GM19467 (cell line): Measurements from ENCODE around the gene KRTAP10-3.
"Not testable (repeated sequence)": the region's sequence is repeated elsewhere in the genome, so short reads cannot be mapped to it uniquely, and the experiment has no call there.

Experiments
- ATAC-seq: cut with Tn5 transposase; IDR thresholded peaks from one replicate; pipeline ENCODE4 v1.9.1; 2021; ENCODE audit warnings: mild to moderate bottlenecking, moderate library complexity; ENCODE audit not compliant: unreplicated experiment

Gene KRTAP10-3, protein sequence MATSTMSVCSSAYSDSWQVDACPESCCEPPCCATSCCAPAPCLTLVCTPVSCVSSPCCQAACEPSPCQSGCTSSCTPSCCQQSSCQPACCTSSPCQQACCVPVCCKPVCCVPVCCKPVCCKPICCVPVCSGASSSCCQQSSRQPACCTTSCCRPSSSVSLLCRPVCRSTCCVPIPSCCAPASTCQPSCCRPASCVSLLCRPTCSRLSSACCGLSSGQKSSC

DNA sequence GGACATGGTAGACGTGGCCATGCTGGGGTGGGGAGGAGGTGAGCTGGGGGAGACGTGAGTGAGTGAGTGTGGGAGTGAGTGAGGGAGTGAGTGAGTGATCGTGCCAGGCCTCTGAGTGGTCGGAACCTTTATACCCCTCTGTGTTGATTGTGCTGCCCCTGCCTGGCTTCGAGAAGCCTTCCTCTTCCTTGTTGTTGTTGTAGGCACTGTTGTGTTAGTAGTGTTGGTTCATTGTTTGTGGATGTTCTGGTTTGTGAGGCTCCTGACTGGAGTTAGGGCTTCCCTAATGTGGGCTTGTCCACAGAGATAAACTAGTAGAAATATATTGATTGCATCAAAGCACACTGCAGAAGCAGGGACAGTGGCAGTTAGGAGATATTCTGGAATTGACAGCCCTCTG, at the start of gene KRTAP10-3:
TSS of gene KRTAP10-3 (minus strand) at position 101 of the 400 bp plus-strand sequence. CDS start at position 21, 80 bp downstream.
- ATAC-seq, result no peak

DNA sequence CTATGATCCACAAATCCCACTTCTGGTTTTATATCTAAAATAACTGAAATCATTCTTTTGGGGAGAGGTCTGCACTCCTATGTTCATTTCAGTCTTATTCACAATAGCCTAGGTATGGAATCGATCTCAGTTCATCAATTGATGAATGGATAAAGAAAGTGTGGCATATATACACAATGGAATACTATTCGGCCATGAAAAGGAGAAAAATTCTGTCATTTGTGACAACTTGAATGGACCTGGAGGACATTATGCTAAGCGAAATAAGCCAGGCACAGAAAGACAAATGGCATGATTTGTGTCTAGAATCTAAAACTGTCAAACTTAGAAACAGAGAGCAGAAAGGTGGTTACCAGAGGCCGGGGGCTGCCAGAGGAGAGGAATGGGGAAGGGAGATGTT, 47.9 kb upstream of the KRTAP10-3 start:
- no peak for ATAC-seq

DNA sequence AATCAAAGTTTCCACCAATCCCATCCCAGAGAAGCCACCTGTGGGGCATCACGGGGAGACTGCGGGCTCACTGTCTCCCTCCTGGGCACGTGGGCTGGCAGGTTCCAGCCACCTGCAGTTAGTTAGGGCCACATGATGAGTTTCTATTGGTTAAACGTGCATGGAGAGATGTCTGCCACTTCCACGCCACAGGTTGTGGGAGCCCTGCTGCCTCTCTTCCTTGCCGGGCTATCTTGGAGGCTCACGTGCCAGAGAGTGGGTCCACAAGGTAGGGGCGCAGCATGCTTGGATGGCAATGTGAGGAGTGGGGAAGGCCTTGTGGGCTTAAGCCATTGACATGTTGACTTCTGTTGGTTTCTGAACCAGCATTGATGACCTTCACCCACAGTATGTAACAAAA, 45.3 kb upstream of the KRTAP10-3 start:
- no peak for ATAC-seq

DNA sequence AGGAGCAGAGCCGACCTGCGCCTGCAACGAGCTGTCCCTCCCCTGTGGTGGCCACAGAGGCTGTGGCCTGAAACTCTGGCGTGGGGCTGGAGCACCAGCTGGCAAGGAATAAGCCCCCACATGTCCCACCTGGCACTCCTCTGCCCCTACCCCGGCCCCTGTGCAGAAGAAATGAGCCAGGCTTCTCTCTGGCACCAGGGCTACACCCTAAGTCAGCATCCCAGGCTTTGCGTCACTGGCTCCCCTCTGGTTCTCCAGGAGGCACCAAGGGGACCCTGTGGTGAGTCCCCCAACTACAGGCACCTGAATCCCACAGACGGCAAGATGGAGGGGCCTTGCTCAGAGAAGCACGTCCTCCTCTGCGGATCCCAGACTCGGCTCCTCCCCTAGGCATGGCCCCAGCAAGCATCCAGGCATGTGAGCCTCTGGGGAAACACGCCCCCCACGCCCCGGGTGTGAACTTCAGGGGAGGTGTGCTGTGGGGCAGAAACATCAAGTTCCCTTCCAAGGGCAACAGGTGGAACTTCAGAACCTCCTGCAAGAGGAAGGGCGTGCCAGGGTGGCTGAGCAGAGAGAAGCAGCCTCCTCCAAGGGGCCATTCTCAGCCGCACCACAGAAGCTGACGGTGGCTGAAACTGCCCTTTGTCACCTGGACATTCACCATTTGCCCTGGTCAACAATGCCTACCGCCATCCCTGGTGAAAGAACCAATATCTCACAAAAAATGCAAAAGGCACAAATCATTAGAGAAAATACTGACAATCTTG, 44.7 kb upstream of the KRTAP10-3 start:
- no peak for ATAC-seq

DNA sequence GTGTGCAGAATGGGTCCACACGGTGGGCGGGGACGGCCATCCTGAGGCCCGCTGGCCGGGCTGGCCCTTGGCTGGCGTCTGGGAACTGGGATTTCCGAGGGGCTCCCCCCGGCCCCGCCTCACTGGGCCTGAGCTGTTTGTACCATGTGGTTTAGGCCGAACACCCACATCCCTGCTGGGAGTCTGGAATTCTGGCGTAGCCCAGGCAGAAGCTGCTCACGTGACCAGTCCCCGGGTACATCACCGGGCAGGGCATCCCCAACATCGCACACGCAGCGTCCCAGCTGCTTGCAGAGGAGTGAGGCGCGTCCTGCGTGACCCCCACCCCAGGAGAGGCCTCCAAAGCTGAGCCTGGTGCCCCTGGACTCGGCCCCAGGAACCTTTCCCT, 43.9 kb upstream of the KRTAP10-3 start:
- no peak for ATAC-seq

DNA sequence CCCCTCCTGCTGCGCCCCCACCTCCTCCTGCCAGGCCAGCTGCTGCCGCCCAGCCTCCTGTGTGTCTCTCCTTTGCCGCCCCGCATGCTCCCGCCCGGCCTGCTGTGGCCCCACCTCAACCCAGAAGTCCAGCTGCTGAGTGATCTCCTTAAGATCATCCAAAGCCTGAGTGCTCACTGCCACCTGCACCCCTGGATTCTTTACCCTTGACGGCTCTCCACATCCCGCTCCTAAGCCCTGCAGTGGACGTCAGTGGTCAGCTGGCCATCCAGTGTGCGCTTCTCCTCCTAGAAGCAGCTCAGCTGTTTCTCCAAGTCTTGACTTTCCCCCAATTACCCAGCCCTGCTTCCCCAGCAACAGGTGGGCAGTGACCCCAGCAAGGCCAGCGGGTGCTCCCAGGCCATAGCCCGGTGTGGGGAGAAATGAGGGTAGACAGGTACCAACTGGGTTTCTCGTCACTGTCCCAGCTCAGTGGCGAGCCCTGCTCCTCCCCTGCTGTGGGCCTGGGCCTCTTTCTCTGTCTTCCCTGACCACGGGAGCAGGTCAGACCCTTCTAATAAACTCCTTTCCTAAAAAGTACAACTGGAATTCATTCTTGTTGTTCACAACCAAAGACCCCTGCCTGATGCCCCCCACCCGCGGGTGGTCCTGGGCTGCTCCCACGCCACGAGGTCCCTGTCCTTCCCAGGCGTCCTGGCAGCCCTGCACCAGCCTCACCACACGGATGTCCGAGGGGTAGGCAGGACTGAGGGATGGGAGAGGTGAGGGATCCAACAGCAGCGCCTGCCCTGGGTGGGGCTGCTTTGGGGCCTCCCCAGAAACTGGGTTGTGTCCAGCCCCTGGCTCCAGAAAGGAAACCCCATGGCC, 43.2 kb upstream of the KRTAP10-3 start:
- ATAC-seq, result no peak

DNA sequence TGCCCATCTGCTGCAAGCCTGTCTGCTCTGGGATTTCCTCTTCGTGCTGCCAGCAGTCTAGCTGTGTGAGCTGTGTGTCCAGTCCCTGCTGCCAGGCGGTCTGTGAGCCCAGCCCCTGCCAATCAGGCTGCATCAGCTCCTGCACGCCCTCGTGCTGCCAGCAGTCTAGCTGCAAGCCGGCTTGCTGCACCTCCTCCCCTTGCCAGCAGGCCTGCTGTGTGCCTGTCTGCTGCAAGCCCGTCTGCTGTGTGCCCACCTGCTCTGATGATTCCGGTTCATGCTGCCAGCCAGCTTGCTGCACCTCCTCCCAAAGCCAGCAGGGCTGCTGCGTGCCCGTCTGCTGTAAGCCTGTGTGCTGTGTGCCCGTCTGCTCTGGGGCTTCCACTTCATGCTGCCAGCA, 42.5 kb upstream of the KRTAP10-3 start:
- not testable (repeated sequence) for ATAC-seq

DNA sequence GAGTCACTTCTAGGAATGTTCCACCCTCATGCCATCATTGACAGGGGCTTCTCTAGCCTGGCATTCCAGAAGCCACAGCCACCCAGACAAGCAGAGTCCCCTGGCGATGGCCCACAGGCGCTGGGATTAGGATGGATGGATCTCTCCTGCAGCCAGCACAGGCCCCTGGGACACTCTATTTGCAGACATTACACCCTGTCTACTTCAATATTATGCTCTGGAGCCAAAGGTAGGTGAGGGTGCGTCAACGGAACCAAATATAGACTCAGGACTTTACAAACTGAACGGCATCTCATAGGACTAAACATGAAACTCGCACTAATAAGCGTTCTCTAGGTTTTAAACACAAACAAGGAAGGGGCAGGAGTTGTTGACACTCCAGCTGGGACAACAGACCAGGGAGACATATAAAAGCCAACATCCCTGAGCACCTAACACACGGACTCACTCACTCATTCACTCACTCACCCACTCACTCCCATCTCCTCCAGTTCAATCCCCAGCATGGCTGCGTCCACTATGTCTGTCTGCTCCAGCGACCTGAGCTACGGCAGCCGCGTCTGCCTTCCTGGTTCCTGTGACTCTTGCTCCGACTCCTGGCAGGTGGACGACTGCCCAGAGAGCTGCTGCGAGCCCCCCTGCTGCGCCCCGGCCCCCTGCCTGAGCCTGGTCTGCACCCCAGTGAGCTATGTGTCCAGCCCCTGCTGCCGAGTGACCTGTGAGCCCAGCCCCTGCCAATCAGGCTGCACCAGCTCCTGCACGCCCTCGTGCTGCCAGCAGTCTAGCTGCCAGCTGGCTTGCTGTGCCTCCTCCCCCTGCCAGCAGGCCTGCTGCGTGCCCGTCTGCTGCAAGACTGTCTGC, 41.8 kb upstream of the KRTAP10-3 start, which contains the start of gene KRTAP10-7:
TSS of gene KRTAP10-7 (plus strand) at position 480 of the 861 bp plus-strand sequence. CDS start at position 505, 25 bp downstream.
- ATAC-seq, result not testable (repeated sequence)

DNA sequence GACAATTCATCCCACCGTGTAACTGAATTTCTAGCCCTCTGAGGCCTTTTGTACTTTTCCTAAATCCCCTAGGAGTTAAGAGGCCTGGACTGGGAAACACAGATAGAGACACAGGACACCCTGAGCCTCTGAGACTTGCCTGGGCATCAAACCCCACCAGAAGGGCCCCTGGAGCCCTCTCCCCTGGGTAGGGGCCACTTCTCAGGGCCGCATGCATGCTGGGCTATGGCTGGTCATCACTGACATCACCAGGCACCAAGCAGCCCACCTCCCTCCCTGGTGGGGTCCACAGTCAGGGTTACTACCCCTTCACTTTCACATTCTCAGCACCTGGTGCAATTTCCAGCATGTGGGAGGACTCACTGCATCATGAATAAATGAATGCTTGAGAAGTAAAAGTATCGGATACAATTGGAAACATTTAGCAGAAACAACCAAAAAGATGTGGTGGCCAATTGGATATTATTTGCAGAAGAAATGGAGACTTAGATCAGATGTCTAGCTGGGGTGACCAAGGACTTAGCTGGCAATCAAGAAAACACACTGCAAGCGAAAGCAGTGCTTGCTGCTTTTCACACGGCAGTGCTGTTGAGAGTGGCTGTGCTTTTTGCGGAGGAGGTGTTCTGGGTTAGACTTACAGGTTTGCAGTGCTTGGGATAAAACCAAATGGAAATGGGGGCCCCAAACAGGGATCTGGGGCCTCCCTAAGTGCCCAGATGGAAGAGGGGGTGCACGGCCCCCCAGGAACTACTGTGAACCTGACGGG, 40.9 kb upstream of the KRTAP10-3 start:
- ATAC-seq, result no peak

DNA sequence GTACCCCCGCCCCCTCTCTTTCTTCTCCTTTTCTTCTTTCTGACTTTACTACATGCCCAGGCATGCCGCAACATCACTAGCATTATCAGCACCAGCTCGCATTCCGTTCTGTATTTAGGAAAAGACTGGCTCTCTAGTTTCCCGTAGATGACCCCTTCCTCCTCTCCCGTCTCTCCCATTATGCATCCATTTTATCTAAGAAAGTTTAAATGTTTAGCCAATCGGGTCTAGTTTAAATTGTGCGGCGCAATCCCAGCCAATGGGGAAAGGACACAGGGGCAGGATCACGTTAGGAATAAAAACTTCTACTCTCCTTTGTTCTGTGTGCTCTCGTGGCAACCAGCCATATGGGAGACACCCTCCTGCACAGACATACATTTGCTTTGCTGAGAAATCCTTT, 39.5 kb upstream of the KRTAP10-3 start:
- ATAC-seq, result no peak

DNA sequence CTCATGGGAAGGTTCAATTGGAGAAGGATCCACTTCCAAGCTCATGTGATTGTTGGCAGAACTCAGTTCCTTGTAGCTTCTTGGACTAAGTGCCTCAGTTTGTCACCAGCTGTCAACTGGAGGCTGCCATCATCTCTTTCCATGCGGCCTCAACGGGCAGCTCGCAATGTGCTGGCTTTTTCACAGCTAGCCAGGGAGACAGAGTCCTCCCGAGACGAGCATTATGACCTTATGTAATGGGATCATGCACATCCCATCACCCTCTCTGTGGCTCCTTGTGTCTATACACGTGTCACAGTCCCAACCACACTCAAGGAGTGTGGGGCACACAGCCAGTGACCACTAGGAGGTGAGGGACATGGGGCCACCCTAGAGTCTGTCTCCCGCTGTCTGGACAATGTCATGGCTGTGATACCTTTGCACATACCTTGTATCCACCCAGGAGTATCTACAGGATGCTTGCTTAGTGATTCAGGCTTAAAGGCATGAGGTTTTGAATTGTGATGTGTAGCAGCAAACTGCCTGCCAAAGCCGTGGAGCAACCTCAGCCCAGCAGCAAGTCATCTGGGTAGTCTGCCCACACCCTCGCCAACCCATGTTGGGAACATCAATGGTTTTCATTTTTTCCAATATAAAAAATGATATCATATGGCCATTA, 37.6 kb upstream of the KRTAP10-3 start:
- ATAC-seq, result no peak

DNA sequence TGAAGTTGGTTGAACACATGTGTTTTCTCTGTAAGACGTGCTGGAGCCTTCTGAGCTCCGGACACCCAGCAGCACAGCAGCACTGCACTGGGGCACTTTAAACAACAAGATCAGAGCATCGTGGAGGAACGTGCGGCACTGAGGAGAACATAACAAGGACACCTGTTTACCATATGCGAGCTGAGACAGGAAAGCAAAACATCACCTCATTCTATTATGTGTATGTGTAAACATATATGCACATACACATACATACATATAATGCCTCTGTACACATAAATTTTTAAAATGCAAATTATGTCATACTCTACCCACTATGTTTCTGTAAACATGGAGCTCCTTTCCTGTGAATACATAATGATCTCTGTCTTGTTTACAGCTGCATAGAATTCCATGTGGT, 36.9 kb upstream of the KRTAP10-3 start:
- ATAC-seq, result no peak

DNA sequence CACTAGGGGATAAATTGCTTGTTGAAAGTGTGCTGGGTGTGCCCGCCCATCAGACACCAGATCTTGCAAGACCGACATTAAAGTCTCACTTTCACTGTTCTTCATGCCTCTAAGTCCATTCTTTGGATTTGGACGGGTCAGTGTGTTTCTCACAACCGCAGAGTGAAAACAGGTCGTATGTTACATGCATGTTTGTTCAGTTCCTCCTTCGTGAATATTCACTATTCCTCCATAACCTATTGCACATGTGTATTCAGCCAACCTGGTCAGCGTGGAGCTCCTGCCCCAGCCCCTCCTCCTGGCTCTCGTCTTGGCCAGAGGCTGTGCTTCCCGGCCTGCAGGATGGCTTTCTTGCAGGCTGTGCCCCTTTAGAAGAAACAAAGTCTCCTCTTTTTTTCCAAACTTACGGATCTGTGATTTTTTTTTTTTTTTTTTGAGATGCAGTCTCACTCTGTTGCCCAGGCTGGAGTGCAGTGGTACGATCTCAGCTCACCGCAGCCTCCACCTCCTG, 35.9 kb upstream of the KRTAP10-3 start:
- no peak for ATAC-seq

DNA sequence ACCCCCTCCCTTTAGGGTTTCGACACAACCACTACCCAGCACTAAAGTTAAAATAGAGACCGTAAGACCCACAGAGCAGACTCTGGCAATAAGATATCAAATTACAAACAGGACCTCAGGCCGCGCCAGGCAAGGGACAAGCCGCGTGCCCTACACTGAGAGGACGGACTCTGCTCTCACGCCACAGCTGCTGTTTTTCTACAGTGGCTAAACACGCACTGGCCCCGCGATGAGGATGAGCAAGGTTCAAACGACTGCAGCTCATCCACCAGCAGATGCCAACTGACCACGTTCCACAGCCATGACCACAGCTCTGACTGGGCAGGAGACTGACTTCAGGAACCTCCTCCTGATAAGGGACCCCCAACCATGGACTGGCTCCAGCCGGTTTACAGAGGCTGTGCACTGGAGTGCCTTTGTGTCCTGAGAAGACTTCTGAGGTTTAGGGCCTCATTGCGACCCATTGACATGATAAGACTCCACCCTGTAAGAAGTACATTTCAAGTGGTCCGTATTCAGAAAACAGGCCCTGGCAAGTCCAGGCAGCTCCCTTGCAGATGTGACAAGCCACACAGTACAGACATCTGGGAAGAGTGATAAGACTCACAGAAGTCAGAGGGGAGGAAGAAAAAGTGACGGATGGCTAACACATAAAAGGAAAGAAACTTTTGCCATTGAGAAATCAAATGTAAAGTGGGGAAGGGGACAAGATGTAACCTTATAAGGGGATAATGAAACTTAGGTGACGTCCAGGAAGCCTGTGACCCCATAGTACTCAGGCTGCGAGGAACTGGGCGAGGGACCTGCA, 35.2 kb upstream of the KRTAP10-3 start:
- ATAC-seq, result no peak

DNA sequence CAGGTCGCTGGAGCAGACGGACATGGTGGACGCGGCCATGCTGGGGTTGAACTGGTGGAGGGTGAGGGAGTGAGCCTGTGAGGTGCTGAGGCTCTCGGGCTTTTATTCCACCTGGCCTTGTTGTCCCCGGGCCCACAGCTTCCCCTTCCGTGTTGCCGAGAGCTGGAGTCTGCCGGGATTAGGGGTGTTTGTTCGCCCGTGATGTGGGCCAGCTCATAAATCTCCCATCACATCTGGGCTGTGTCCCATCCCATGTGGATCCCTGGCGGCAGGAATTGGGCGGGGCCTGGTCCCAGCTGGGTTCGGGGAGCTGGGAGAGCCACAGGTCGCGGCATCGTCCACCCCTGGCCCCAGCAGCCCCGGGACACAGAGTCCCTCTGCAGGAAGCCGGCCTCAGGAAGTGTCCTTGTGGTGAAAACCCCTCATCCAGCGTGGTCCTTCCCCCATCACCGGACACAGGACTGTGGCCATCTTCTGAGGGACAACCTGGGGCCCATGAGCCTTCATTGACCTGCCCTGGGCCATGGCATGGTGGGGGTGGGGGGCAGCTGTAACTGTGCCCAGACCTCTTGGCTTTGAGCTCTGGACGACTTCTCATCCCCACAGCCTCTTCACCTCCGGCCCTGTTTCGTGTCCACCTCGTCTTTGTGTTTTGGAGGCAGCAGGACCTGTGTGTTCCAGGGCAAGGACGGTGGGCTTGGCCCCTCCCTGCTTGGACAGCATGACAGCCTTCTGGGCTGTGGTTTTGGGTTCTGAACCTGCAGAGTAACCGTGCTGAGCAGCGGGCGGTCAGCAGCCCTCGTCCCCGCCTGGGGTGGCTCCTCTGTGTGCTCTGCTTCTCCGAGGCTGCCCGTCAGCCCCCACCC, 34.1 kb upstream of the KRTAP10-3 start, which contains the start of gene KRTAP10-6:
TSS of gene KRTAP10-6 (minus strand) at position 60 of the 866 bp plus-strand sequence. CDS start at position 39, 21 bp downstream.
- no peak for ATAC-seq

DNA sequence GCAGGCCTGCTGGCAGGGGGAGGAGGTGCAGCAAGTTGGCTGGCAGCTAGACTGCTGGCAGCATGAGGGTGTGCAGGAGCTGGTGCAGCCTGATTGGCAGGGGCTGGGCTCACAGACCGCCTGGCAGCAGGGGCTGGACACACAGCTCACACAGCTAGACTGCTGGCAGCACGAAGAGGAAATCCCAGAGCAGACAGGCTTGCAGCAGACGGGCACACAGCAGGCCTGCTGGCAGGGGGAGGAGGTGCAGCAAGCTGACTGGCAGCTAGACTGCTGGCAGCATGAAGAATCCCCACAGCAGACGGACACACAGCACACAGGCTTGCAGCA, 33.2 kb upstream of the KRTAP10-3 start:
- not testable (repeated sequence) for ATAC-seq
